Progenitor cell of endocrine pancreas (in vitro differentiated cells): Measurements from ENCODE around the gene PAK5. TPM values are rescaled to one million over a fixed set of nuclear protein-coding genes. Genes with fewer than 3 reads are reported as not detected.

Source experiments
- DNase-seq: peaks from one replicate; pipeline ENCODE4 v3.0.0; 2021; ENCODE audit warnings: low spot score; ENCODE audit not compliant: unreplicated experiment
- H3K27ac Mint-ChIP-seq: 2 replicates; pipeline ENCODE4 v1.8.0; 2021; ENCODE audit warnings: mild to moderate bottlenecking, moderate library complexity, mixed read lengths
- H3K27me3 Mint-ChIP-seq: 2 replicates; pipeline ENCODE4 v1.8.0; 2021; ENCODE audit warnings: mixed read lengths
- H3K36me3 Mint-ChIP-seq: 2 replicates; pipeline ENCODE4 v1.8.0; 2022; ENCODE audit warnings: mixed read lengths; ENCODE audit not compliant: insufficient read depth
- H3K4me1 Mint-ChIP-seq: 2 replicates; pipeline ENCODE4 v1.8.0; 2021; ENCODE audit warnings: low read depth, mixed read lengths
- H3K4me3 Mint-ChIP-seq: 2 replicates; pipeline ENCODE4 v1.8.0; 2021; ENCODE audit warnings: low read depth, mild to moderate bottlenecking, moderate library complexity, mixed read lengths
- H3K9me3 Mint-ChIP-seq: 2 replicates; pipeline ENCODE4 v1.8.0; 2021; ENCODE audit warnings: low read depth, mixed read lengths
- total RNA-seq: library from RNA; stranded (reverse); gene quantifications from 2 replicates; pipeline ENCODE4 v1.2.1, GENCODE V29; 2021
- TF ChIP-seq, protein P1 (sequence below): fragments of 200-600 bp; sonication (generic); IDR thresholded peaks from one replicate; pipeline ENCODE4 v1.5.0; 2021; ENCODE audit warnings: antibody characterized with exemption, mild to moderate bottlenecking; ENCODE audit not compliant: unreplicated experiment

The PAK5 gene
- total RNA-seq, 1 donor from 2014 or later, result 12.2 TPM

DNA sequence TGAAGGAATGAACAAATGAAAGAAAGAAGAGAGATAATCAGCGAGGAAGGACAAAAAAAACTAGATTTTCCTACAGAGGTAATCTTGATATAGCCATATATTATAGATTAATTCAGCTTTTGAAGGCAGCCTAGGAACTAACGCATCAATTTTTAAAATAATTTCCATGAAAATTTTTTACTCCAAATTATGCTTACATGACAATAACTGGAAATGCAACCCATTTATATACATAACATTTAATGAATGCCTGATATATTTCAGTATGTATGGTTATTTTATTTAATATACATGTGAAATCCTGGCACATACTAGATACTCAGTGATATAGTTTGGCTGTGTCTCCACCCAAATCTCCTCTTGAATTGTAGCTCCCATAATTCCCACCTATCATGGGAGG, 166.8 kb downstream of the PAK5 start:
- Mint-ChIP-seq H3K4me3 (no peak overlapping the region), H3K27me3 (no peaks in the 10 kb centered on the region), H3K27ac (no peak overlapping the region), H3K36me3 (peaks cover 3% of the 10 kb centered on the region), H3K9me3 (peaks cover 3% of the 10 kb centered on the region), H3K4me1 (peaks cover 4% of the 10 kb centered on the region)
- TF ChIP-seq, protein P1, sequence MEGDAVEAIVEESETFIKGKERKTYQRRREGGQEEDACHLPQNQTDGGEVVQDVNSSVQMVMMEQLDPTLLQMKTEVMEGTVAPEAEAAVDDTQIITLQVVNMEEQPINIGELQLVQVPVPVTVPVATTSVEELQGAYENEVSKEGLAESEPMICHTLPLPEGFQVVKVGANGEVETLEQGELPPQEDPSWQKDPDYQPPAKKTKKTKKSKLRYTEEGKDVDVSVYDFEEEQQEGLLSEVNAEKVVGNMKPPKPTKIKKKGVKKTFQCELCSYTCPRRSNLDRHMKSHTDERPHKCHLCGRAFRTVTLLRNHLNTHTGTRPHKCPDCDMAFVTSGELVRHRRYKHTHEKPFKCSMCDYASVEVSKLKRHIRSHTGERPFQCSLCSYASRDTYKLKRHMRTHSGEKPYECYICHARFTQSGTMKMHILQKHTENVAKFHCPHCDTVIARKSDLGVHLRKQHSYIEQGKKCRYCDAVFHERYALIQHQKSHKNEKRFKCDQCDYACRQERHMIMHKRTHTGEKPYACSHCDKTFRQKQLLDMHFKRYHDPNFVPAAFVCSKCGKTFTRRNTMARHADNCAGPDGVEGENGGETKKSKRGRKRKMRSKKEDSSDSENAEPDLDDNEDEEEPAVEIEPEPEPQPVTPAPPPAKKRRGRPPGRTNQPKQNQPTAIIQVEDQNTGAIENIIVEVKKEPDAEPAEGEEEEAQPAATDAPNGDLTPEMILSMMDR, result no peak
- no peak for DNase-seq

DNA sequence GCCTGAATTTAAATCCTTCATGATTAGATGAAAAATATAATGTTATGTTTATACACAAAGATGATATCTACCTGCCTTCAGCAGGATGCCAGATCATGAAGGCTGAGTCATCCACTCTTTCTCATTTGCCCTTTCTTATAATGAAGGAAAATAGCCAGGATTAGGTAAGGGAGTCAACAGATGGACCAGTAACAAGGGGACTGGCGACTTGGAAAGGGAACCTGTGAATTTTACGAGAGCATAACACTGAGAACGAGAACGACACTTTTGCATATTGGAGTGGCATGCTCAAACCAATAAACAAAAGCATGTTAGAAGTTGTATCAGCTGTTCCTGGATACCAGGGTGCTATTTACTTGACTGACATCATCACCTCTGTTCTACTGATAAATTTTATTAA, 170.5 kb downstream of the PAK5 start:
- H3K27ac Mint-ChIP-seq, result no peak overlapping the region
- H3K4me1 Mint-ChIP-seq, result no peaks in the 10 kb centered on the region
- H3K9me3 Mint-ChIP-seq, result no peaks in the 10 kb centered on the region
- TF ChIP-seq, protein P1, result no peak
- DNase-seq, result no peak
- no peaks in the 10 kb centered on the region for H3K27me3 Mint-ChIP-seq
- H3K36me3 Mint-ChIP-seq, result no peaks in the 10 kb centered on the region
- no peak overlapping the region for H3K4me3 Mint-ChIP-seq

DNA sequence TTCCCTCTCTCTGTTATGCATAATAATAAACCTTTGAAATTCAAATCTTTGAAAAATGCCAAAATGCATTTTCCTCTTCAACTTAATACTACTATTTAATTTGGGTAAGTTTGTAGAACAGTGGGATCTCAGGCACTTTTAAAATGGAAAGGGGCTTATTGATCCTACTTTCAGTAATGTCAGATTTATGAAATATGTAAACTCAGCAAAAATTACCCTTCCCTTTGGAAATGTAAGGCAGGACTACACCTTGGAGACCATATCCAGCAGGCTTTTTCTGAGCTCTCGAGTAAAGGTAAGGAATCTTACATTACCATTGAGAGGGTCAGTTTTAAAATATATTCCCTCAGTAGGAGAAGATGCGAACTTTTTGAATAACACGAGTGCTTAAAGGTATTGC, 175.5 kb downstream of the PAK5 start:
- H3K4me1 Mint-ChIP-seq, result no peaks in the 10 kb centered on the region
- H3K27me3 Mint-ChIP-seq, result no peaks in the 10 kb centered on the region
- TF ChIP-seq, protein P1, result no peak
- no peaks in the 10 kb centered on the region for H3K9me3 Mint-ChIP-seq
- no peak for DNase-seq
- no peak overlapping the region for H3K4me3 Mint-ChIP-seq
- H3K27ac Mint-ChIP-seq, result no peak overlapping the region
- H3K36me3 Mint-ChIP-seq, result no peaks in the 10 kb centered on the region

DNA sequence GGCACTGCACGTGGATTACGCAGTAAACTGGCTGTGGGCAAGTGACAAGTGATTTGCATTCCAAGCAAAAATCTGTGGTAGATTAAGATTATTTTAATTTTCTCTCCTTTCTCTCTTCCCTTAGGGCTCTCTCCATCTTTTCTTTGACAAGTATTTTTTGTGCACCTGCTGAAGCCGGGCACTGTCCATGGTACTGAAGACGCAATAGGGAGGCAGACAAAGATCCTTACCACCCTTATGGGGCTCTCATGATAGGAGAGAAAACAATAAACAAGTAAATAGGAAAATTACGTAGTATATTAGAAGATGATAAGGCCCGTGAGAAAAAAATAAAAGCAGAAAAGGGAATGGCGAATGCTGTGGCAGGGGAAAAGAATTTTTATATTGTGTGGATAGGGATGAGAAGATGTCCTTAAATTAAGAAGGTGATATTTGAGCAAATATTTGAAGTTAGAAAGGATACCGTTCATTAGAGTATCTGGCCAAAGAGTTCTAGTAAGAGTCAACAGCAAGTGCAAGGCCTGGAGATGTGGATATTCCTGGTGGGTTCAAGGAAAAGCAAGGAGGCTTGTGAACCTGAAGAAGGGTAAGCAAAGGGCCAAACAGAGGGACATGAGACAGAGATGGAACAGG, 178.5 kb downstream of the PAK5 start:
- DNase-seq, result peak; percentile 36
- Mint-ChIP-seq H3K4me3 (no peak overlapping the region), H3K4me1 (no peaks in the 10 kb centered on the region), H3K9me3 (no peaks in the 10 kb centered on the region), H3K27ac (no peak overlapping the region), H3K36me3 (no peaks in the 10 kb centered on the region), H3K27me3 (peaks cover 6% of the 10 kb centered on the region)
- TF ChIP-seq, protein P1, result no peak

DNA sequence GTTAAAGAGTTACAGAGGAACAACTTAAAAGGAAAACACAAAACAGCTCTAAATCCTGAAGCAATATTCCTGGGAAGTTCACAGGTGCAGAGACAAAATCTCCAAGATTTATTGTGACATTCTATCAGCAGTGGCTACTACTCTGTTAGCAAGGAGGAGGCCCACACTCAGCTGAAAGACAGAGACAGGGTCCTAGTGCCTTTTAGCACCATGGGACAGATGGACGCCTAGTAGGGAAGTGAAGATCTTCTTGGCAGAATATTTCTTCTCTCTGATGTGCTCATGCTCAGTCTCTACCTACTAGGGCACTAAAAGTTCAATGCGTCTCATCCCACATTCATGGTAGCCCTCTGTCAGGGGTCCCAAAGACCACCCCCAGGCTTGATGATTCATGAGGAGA, 191.1 kb downstream of the PAK5 start:
- Mint-ChIP-seq H3K27ac (no peak overlapping the region), H3K4me3 (no peak overlapping the region), H3K4me1 (peaks cover 7% of the 10 kb centered on the region), H3K27me3 (no peaks in the 10 kb centered on the region), H3K36me3 (peaks cover 3% of the 10 kb centered on the region), H3K9me3 (peaks cover 3% of the 10 kb centered on the region)
- TF ChIP-seq, protein P1, result no peak
- no peak for DNase-seq
